ENCODE measurements around the gene HELT. TPM values are rescaled to one million over a fixed set of nuclear protein-coding genes. Genes with fewer than 3 reads are reported as not detected.
"Not testable (repeated sequence)": the region's sequence is repeated elsewhere in the genome, so short reads cannot be mapped to it uniquely, and the experiment has no call there.

The HELT gene
- total RNA-seq, 2 donors from 2014 or later: not detected

GRCh38 chr4:184988611-184989010 is 29.7 kb upstream of the HELT start:
- no peaks in the 10 kb centered on the region for H3K36me3 ChIP-seq
- no peak for DNase-seq
- no peaks in the 10 kb centered on the region for H3K4me1 ChIP-seq
- intact Hi-C loops (cut with DNase I): loop anchor here (5.0 kb wide), 1 partner anchor 241 kb away; no protein-coding TSS in a partner anchor
- no peak overlapping the region for H3K4me3 ChIP-seq
- no peak for TF ChIP-seq CTCF (IDR thresholded peaks at IDR 0.05)
- no peak overlapping the region for H3K9ac ChIP-seq (ENCODE audit: low read depth in 2 of 2, low read length in 2 of 2)
- H3K9me3 ChIP-seq: no peaks in the 10 kb centered on the region
- H3K27ac ChIP-seq: no peak overlapping the region
- H3K27me3 ChIP-seq: no peaks in the 10 kb centered on the region

DNA sequence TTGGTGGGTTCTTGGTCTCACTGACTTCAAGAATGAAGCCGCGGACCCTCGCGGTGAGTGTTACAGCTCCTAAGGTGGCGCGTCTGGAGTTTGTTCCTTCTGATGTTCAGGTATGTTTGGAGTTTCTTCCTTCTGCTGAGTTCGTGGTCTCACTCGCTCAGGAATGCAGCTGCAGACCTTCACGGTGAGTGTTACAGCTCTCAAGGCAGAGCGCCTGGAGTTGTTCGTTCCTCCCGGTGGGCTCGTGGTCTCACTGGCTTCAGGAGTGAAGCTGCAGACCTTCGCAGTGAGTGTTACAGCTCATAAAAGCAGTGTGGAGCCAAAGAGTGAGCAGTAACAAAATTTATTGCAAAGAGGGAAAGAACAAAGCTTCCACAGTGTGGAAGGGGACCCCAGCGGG is 29.0 kb upstream of the HELT start:
- not testable (repeated sequence) for H3K9ac ChIP-seq (ENCODE audit: low read depth in 2 of 2, low read length in 2 of 2); H3K9me3 ChIP-seq; DNase-seq; H3K27ac ChIP-seq; H3K4me1 ChIP-seq; H3K27me3 ChIP-seq; H3K4me3 ChIP-seq; H3K36me3 ChIP-seq
- intact Hi-C loops (cut with DNase I): loop anchor here (5.0 kb wide), 1 partner anchor 242 kb away; no protein-coding TSS in a partner anchor

GRCh38 chr4:184990131-184990530 is 28.2 kb upstream of the HELT start:
- intact Hi-C loops (cut with DNase I); H3K27me3 ChIP-seq; H3K27ac ChIP-seq; H3K9me3 ChIP-seq; H3K4me1 ChIP-seq; DNase-seq; H3K36me3 ChIP-seq; H3K9ac ChIP-seq (ENCODE audit: low read depth in 2 of 2, low read length in 2 of 2); H3K4me3 ChIP-seq: not testable (repeated sequence)

DNA sequence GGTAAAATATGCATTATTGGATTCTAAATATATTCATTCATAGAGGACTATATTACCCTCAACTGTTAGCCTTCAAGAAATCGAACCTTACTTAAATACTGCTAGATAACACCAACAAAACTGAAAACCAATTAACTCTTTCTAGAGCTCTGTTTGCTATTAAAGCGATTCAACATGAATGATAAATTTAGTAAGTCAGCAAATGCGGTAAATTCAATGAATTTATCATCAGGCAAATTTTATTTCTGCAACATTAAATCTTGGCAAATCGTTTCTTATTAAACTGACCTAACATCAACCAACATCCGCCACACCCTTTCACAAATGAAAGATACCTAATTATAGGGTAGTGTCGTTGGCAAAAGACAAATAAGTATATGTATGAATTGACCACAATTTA is 26.4 kb upstream of the HELT start:
- Histone ChIP-seq H3K4me1 (no peaks in the 10 kb centered on the region), H3K9ac (ENCODE audit: low read depth in 2 of 2, low read length in 2 of 2) (no peak overlapping the region), H3K27me3 (no peaks in the 10 kb centered on the region), H3K4me3 (no peak overlapping the region), H3K27ac (no peak overlapping the region), H3K36me3 (no peaks in the 10 kb centered on the region), H3K9me3 (no peaks in the 10 kb centered on the region)
- DNase-seq: no peak
- intact Hi-C loops (cut with DNase I): no loop called here
- TF ChIP-seq CTCF (IDR thresholded peaks at IDR 0.05): no peak

DNA sequence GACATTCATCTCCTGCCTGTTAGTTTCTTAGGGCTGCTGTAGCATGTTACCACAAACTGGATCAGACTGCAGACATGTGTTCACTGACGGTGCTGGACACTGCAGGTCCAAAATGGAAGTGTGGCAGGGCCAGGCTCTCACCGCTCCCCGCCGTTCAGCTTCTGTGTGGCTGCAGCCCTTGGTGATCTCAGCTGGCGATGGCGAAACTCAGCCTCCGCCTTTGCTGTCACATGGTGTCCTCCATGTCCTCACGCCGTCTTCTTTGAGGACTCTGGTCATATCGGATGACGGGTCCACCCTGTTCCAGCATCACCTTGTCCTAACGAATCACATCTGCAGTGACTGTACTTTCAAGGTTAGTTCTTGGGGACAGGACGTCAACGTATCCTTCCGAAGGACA is 25.9 kb upstream of the HELT start:
- no peak overlapping the region for H3K27ac ChIP-seq

DNA sequence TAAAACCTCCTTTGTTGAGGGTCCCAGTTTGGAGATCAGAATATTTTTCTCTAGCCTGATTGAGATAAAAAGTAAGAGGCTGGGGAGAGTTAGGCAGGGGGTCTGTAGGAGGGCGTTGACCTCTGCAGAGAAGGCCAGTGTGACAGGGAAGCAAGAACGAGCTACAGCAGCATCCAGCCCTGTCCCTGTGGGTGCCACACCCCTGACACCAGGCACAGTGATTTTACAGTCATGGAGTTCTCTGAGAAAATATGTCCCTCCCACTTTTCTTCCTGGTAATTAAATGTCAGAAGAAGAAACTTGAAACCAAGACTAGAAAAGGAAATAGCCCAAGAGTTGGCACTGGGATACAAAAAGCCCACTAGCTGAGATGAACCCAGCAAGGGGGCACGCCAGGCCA is 25.0 kb upstream of the HELT start:
- no peak for TF ChIP-seq CTCF (IDR thresholded peaks at IDR 0.05)
- DNase-seq: no peak
- intact Hi-C loops (cut with DNase I): no loop called here

More for the DNA sequence above, 25.9 kb upstream of the HELT start:
- Histone ChIP-seq H3K4me3 (no peak overlapping the region), H3K27me3 (no peaks in the 10 kb centered on the region), H3K9ac (ENCODE audit: low read depth in 2 of 2, low read length in 2 of 2) (no peak overlapping the region), H3K36me3 (no peaks in the 10 kb centered on the region), H3K9me3 (no peaks in the 10 kb centered on the region), H3K4me1 (no peaks in the 10 kb centered on the region)
- no peak for DNase-seq
- no peak for TF ChIP-seq CTCF (IDR thresholded peaks at IDR 0.05)
- intact Hi-C loops (cut with DNase I): no loop called here

More for the DNA sequence above, 25.0 kb upstream of the HELT start:
- Histone ChIP-seq H3K4me3 (no peak overlapping the region), H3K4me1 (no peaks in the 10 kb centered on the region), H3K36me3 (no peaks in the 10 kb centered on the region), H3K27ac (no peak overlapping the region), H3K27me3 (no peaks in the 10 kb centered on the region), H3K9ac (ENCODE audit: low read depth in 2 of 2, low read length in 2 of 2) (no peak overlapping the region), H3K9me3 (no peaks in the 10 kb centered on the region)
